Suprapubic skin (tissue), 3 donors: ENCODE results near the gene NET1.

Experiments used
- CTCF ChIP-seq, 2 donors: fragments of 200-600 bp in 1 of 2; fragments of 450-650 bp in 1 of 2; sonication (generic) in 1 of 2; IDR thresholded peaks; one replicate each; pipeline ENCODE4 v1.5.1; 2016 to 2019; ENCODE audit warnings: antibody characterized with exemption in 2 of 2, mild to moderate bottlenecking in 1 of 2, moderate library complexity in 1 of 2
- EP300 ChIP-seq: sonication (generic); formaldehyde crosslinking; IDR thresholded peaks from one replicate; pipeline ENCODE4 v1.6.1; 2017; ENCODE audit warnings: antibody characterized with exemption
- POLR2A ChIP-seq, 2 donors: fragments of 450-650 bp; IDR thresholded peaks; one replicate each; pipeline ENCODE4 v1.6.1; 2017; ENCODE audit warnings: antibody characterized with exemption in 2 of 2, mild to moderate bottlenecking in 2 of 2, moderate library complexity in 2 of 2

GRCh38 chr10:5400468-5401240 is 11.7 kb upstream of the NET1 start:
- TF ChIP-seq CTCF (IDR thresholded peaks at IDR 0.05): no peak
- TF ChIP-seq EP300: no peak
- TF ChIP-seq POLR2A (IDR thresholded peaks at IDR 0.05): no peak
